Bronchial epithelial cell (primary cell): Measurements from ENCODE around the gene JAZF1. TPM values are rescaled to one million over a fixed set of nuclear protein-coding genes. Genes with fewer than 3 reads are reported as not detected.

Experiments
- DNase-seq: peaks from one replicate; pipeline ENCODE4 v3.0.0-alpha.2; 2010; ENCODE audit warnings: low read depth
- FAIRE-seq: peaks from 2 replicates; lab custom pipeline; 2011; peaks lifted over from hg19 to GRCh38; lab: Jason Lieb, UNC
- H3K27me3 ChIP-seq: 2 replicates; pipeline ENCODE4 v1.5.1; 2011; ENCODE audit warnings: low read length; ENCODE audit not compliant: control insufficient read depth, insufficient read depth
- H3K36me3 ChIP-seq: 2 replicates; pipeline ENCODE4 v1.5.1; 2011; ENCODE audit warnings: low read length; ENCODE audit not compliant: control insufficient read depth, insufficient read depth
- H3K4me3 ChIP-seq: 2 replicates; pipeline ENCODE4 v1.5.1; 2011; ENCODE audit warnings: mild to moderate bottlenecking, low read depth, low read length, control low read depth
- CTCF ChIP-seq: IDR thresholded peaks from 2 replicates; pipeline ENCODE4 v1.5.1; 2011; ENCODE audit warnings: mild to moderate bottlenecking, moderate library complexity, low read length, control low read depth, inconsistent platforms; ENCODE audit not compliant: insufficient read depth, severe bottlenecking
- total RNA-seq: library from RNA; depleted of rRNA; stranded (reverse); fragments of >200 nt; gene quantifications from 2 replicates; pipeline ENCODE4 v1.2.1, GENCODE V29; 2014

JAZF1 gene
- total RNA-seq, 1 donor from 2014 or later = 1.1 TPM

- no peaks in the 10 kb centered on the region for H3K36me3 ChIP-seq
- DNase-seq (no peak), FAIRE-seq (peak; percentile 77)
- no peaks in the 10 kb centered on the region for H3K27me3 ChIP-seq
- TF ChIP-seq CTCF = no peak
- no peak overlapping the region for H3K4me3 ChIP-seq
Measured at GRCh38 chr7:27955596-27955995, 225.0 kb downstream of the JAZF1 start.

- H3K4me3 ChIP-seq = no peak overlapping the region
- FAIRE-seq (no peak), DNase-seq (no peak)
- no peaks in the 10 kb centered on the region for H3K27me3 ChIP-seq
- no peak for TF ChIP-seq CTCF
- no peaks in the 10 kb centered on the region for H3K36me3 ChIP-seq
Measured at GRCh38 chr7:27955011-27955410, 225.6 kb downstream of the JAZF1 start.

- no peaks in the 10 kb centered on the region for H3K36me3 ChIP-seq
- no peak for DNase-seq
- H3K27me3 ChIP-seq = no peaks in the 10 kb centered on the region
- no peak for TF ChIP-seq CTCF
- FAIRE-seq = no peak
- H3K4me3 ChIP-seq = no peak overlapping the region
Measured at GRCh38 chr7:27953777-27954176, 226.8 kb downstream of the JAZF1 start.

- Histone ChIP-seq H3K27me3 (no peaks in the 10 kb centered on the region), H3K4me3 (no peak overlapping the region), H3K36me3 (no peaks in the 10 kb centered on the region)
- DNase-seq (no peak), FAIRE-seq (no peak)
- TF ChIP-seq CTCF = no peak
Measured at GRCh38 chr7:27953361-27953760, 227.2 kb downstream of the JAZF1 start.

- DNase-seq (no peak), FAIRE-seq (peak; percentile 36)
- TF ChIP-seq CTCF = no peak
- H3K36me3 ChIP-seq = no peaks in the 10 kb centered on the region
- no peak overlapping the region for H3K4me3 ChIP-seq
- no peaks in the 10 kb centered on the region for H3K27me3 ChIP-seq
Measured at GRCh38 chr7:27952456-27953285, 227.9 kb downstream of the JAZF1 start.
